Activated T-cell treated with anti-CD3 and anti-CD28 coated beads, Interleukin-2, amount 50 U/mL, for 72 hours (primary cell): ENCODE measurements around the gene SCAMP5. TPM values are rescaled to one million over a fixed set of nuclear protein-coding genes. Genes with fewer than 3 reads are reported as not detected.
A peak's percentile ranks its signal among the peaks of the same experiment; 100 is the strongest.

ENCODE experiments used
- ATAC-seq, 2 donors: fragments of 150-1000 bp; cut with Tn5 transposase; replicated peaks in 1 of 2; 2 replicates each; pipeline ENCODE4 v1.10.0; 2021; ENCODE audit warnings: moderate library complexity in 2 of 2, mild to moderate bottlenecking in 1 of 2
- DNase-seq, 2 donors: peaks; one replicate each; pipeline ENCODE4 v3.0.0; 2021 to 2022; ENCODE audit warnings: mixed read lengths in 1 of 2
- H3K27ac Mint-ChIP-seq: one replicate; pipeline ENCODE4 v1.8.0; 2022; ENCODE audit warnings: mild to moderate bottlenecking, moderate library complexity, mixed read lengths
- H3K27me3 Mint-ChIP-seq: one replicate; pipeline ENCODE4 v1.8.0; 2022; ENCODE audit warnings: low read depth, mixed read lengths
- H3K36me3 Mint-ChIP-seq, 2 donors: one replicate each; pipeline ENCODE4 v1.8.0; 2022; ENCODE audit warnings: mixed read lengths in 2 of 2, mild to moderate bottlenecking in 1 of 2; ENCODE audit not compliant: insufficient read depth in 2 of 2
- H3K4me1 Mint-ChIP-seq: one replicate; pipeline ENCODE4 v1.8.0; 2022; ENCODE audit warnings: low read depth, mixed read lengths
- H3K4me3 Mint-ChIP-seq, 2 donors: one replicate each; pipeline ENCODE4 v1.8.0; 2022; ENCODE audit warnings: mild to moderate bottlenecking in 2 of 2, mixed read lengths in 2 of 2, moderate library complexity in 2 of 2
- H3K9me3 Mint-ChIP-seq, 2 donors: one replicate each; pipeline ENCODE4 v1.8.0; 2022; ENCODE audit warnings: mixed read lengths in 2 of 2
- total RNA-seq, 2 donors: library from RNA; stranded (reverse); gene quantifications; one replicate each; pipeline ENCODE4 v1.2.3, GENCODE V29; 2022

Gene SCAMP5
- total RNA-seq, 2 donors from 2014 or later: 0.31 to 1.2 TPM

DNA sequence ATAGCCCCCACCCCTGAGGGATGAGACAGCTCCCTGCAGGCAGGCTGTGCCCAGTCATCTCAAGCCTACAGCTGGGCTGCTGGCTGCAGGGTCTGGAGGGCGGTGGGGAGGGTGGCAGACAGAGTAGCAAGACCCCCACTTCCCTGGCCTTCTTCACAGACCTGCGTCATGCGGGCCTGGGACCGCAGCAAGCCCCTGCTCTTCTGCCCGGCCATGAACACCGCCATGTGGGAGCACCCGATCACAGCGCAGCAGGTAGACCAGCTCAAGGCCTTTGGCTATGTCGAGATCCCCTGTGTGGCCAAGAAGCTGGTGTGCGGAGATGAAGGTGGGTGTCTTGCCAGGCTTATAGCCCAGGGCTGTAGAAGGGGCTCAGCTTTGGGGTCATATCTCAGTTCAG is 53.0 kb downstream of the SCAMP5 start:
- Mint-ChIP-seq H3K27ac (no peak overlapping the region), H3K36me3 (peaks cover 3 to 9% of the 10 kb centered on the region in 2 donors), H3K4me1 (peaks cover 46% of the 10 kb centered on the region), H3K9me3 (no peaks in the 10 kb centered on the region), H3K27me3 (no peaks in the 10 kb centered on the region), H3K4me3 (no peak overlapping the region)
- DNase-seq: no peak
- ATAC-seq: no peak

DNA sequence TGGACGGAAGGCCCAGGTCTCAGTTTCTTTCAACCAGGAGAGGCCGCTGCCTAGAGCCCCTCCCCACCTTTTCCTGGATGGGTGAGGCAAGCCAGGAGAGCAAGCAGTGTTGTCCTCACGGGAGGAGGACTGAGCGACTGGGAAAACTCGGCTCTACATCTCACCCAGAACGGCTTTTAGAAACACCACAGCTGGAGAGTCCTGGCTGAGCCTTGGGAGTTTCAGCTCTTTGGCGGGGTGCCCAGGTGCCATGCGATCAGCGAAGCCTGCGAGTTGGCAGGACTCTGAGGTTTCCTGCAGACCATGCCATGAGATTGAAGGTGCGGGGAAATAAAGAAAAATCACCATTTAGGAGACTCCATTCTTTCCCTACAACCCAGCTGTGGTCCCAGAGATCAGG is 54.0 kb downstream of the SCAMP5 start:
- H3K27me3 Mint-ChIP-seq: no peaks in the 10 kb centered on the region
- H3K9me3 Mint-ChIP-seq: no peaks in the 10 kb centered on the region
- peaks cover 3 to 9% of the 10 kb centered on the region in 2 donors for H3K36me3 Mint-ChIP-seq
- no peak overlapping the region for H3K27ac Mint-ChIP-seq
- DNase-seq: no peak
- no peak for ATAC-seq
- no peak overlapping the region for H3K4me3 Mint-ChIP-seq
- H3K4me1 Mint-ChIP-seq: peaks cover 36% of the 10 kb centered on the region

DNA sequence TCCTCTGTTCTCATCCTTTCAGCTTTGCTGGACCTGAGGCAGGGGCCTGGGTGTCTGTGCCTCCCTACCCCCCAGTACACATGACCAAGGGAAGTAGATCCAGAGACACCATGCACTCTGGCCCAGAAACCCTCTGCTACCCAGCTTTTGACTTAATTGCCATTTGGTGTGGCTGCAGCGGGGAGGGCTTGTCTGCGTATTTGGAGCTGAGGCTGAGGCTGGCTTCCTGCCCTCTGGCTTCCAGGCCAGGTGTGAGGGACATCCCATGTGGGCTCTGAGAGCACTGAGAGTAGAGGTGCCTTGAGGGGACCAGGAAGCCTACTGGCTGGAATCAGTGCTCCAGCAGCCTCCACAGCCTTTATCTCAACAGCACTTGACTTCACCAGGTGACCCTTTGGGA is 54.9 kb downstream of the SCAMP5 start:
- Mint-ChIP-seq H3K9me3 (no peaks in the 10 kb centered on the region), H3K4me3 (no peak overlapping the region), H3K36me3 (peaks cover 3 to 9% of the 10 kb centered on the region in 2 donors), H3K27ac (no peak overlapping the region), H3K4me1 (peaks cover 27% of the 10 kb centered on the region), H3K27me3 (no peaks in the 10 kb centered on the region)
- ATAC-seq: no peak
- DNase-seq: no peak

DNA sequence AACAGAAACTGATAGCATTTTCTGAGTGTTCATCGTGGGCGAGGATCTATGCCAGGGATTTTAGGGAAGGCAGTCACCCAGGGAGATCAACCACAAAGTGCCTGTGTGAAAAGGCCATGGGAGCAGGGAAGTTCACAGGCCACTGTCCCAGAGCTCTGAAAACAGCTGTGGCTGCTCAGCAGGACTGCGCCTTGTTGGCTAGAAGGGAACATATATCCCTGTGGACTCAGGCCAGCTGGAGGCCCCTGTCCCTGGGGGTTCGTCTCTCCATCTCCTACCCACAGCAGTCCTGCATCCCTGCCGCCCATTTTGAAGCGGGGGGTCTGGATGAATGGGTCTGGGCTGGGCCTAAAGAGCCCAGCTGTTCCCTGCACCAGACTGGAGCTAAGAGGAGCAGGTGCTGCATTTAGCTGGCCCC is 55.8 kb downstream of the SCAMP5 start:
- DNase-seq (no peak), ATAC-seq (no peak)
- Mint-ChIP-seq H3K9me3 (no peaks in the 10 kb centered on the region), H3K27ac (no peak overlapping the region), H3K36me3 (peaks cover 2 to 9% of the 10 kb centered on the region in 2 donors), H3K4me1 (peaks cover 18% of the 10 kb centered on the region), H3K4me3 (no peak overlapping the region), H3K27me3 (no peaks in the 10 kb centered on the region)

DNA sequence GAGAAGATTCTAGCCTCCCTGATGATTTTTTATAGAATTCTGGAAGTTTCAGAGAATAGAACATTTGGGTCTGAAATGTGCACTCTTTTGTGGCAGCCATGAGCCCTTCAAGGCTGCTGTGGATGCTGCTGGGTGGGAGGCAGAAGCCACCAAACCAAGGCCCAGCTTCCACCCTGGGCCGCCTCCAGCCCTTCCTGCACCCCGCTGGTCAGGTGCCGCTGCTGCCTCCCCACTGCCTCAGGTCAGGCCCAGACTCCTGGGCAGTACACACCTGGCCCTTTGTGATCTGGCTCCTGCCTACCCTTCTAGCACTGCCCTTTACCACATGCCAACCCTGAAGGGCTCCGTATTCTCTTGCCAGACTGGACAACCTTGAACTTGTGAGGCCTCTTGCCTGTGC is 56.3 kb downstream of the SCAMP5 start:
- H3K27ac Mint-ChIP-seq: no peak overlapping the region
- ATAC-seq (no peak), DNase-seq (no peak)
- H3K9me3 Mint-ChIP-seq: no peaks in the 10 kb centered on the region
- peaks cover 0 to 6% of the 10 kb centered on the region in 2 donors for H3K36me3 Mint-ChIP-seq
- no peaks in the 10 kb centered on the region for H3K27me3 Mint-ChIP-seq
- no peak overlapping the region for H3K4me3 Mint-ChIP-seq
- peaks cover 12% of the 10 kb centered on the region for H3K4me1 Mint-ChIP-seq

DNA sequence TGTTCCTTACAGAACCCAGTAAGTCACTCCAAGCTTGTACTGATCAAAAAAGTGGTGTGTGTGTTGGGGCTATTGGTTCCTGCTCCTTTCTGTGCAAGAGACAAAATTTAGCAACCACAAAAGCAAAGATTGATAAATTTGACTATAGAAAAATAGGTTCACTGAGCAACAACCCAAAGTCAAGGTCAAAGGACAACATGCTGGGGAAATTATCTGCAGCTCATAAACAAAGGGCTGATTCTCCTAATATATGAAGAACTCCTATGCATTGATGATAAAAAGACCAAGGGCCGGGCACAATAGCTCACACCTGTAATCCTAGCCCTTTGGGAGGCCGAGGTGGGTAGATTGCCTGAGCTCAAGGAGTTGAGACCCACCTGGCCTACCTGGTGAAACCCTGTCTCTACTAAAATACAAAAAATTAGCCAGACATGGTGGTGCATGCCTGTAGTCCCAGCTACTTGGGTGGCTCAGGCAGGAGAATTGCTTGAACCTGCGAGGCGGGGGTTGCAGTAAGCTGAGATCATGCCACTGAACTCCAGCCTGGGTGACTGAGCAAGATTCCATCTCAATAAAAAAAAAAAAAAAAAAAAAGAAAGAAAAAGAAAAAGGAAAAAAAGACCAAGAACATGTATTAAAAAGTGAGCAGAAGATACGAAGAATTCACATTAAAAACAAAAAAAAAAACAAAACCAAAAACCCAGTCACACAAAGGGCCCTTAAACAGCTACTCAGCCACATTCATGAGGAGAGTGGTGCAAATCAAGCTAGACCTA is 57.8 kb downstream of the SCAMP5 start:
- Mint-ChIP-seq H3K36me3 (peaks cover 0 to 6% of the 10 kb centered on the region in 2 donors), H3K27me3 (no peaks in the 10 kb centered on the region), H3K9me3 (no peaks in the 10 kb centered on the region), H3K27ac (no peak overlapping the region), H3K4me1 (no peaks in the 10 kb centered on the region), H3K4me3 (no peak overlapping the region)
- DNase-seq (no peak), ATAC-seq (no peak)

DNA sequence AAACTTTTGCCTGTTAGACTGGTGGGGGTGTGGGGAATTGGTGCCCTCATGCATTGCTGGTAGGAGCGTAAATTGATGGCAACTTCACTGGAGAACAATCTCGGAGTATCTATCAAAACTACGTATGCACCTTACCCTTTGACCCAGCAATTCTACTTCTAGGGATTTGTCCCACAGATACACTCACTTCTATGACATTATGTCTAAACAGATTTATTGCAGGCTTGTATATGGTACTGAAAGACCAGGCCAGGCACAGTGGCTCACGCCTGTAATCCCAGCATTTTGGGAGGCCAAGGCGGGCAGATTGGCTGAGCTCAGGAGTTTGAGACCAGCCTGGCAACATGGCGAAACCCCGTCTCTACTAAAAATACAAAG is 58.4 kb downstream of the SCAMP5 start:
- DNase-seq (no peak), ATAC-seq (no peak)
- H3K36me3 Mint-ChIP-seq: peaks cover 0 to 4% of the 10 kb centered on the region in 2 donors
- no peak overlapping the region for H3K4me3 Mint-ChIP-seq
- no peaks in the 10 kb centered on the region for H3K9me3 Mint-ChIP-seq
- no peaks in the 10 kb centered on the region for H3K4me1 Mint-ChIP-seq
- no peaks in the 10 kb centered on the region for H3K27me3 Mint-ChIP-seq
- no peak overlapping the region for H3K27ac Mint-ChIP-seq

DNA sequence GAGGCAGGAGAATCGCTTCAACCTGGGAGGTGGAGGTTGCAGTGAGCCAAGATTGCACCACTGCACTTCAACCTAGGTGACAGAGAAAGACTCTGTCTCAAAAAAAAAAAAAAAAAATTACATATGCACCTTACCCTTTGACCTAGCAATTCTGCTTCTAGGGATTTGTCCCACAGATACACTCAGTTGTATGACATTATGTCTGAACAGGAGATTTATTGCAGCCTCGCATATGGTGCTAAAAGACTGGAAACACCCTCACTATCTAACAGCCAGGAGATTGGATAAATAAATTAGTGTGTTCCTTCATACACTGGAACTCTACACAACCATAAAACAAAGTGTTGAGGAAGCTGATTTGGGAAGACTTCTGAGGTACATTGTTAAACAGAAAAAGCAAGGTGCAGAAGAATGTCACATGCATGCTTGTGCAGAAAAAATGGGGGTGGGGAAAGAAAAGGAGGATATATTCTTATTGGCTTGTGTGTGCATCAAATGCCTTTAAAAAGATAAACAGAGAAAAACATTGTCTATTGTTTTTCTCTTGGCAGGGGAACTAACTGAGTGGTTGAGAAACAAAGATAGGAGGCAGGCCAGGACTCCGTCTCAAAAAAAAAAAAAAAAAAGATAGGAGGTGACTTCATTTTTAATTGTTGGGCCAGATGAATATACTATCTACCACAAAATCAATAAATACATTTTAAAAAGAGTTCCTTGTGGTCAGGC is 59.0 kb downstream of the SCAMP5 start:
- DNase-seq: no peak
- no peaks in the 10 kb centered on the region for H3K27me3 Mint-ChIP-seq
- no peaks in the 10 kb centered on the region for H3K4me1 Mint-ChIP-seq
- H3K36me3 Mint-ChIP-seq: no peaks in the 10 kb centered on the region
- H3K9me3 Mint-ChIP-seq: no peaks in the 10 kb centered on the region
- peak overlapping the region; percentile 2 for H3K27ac Mint-ChIP-seq
- no peak for ATAC-seq
- H3K4me3 Mint-ChIP-seq: no peak overlapping the region

DNA sequence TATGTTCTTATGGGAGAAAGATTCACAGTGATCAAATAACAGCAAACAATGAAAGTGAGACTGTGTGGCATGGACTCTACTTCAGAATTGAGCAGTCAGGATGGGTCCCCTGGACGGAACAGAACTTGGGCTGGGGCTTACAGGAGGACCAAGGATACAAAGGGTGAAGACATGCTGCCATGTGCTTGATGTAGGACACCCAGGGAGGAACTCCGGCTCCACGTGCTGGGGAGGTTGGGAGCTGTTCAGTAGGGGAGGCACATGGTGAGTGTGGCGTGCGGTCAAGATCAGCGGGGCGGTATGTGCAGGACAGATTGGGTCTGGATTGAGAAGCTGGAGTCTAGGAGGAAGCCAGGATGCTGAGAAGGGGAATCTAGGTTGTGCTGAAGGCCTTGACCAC is 60.7 kb downstream of the SCAMP5 start:
- no peak overlapping the region for H3K4me3 Mint-ChIP-seq
- DNase-seq: no peak
- H3K9me3 Mint-ChIP-seq: no peaks in the 10 kb centered on the region
- H3K27me3 Mint-ChIP-seq: no peaks in the 10 kb centered on the region
- H3K4me1 Mint-ChIP-seq: peaks cover 1% of the 10 kb centered on the region
- H3K36me3 Mint-ChIP-seq: no peaks in the 10 kb centered on the region
- no peak for ATAC-seq
- no peak overlapping the region for H3K27ac Mint-ChIP-seq

DNA sequence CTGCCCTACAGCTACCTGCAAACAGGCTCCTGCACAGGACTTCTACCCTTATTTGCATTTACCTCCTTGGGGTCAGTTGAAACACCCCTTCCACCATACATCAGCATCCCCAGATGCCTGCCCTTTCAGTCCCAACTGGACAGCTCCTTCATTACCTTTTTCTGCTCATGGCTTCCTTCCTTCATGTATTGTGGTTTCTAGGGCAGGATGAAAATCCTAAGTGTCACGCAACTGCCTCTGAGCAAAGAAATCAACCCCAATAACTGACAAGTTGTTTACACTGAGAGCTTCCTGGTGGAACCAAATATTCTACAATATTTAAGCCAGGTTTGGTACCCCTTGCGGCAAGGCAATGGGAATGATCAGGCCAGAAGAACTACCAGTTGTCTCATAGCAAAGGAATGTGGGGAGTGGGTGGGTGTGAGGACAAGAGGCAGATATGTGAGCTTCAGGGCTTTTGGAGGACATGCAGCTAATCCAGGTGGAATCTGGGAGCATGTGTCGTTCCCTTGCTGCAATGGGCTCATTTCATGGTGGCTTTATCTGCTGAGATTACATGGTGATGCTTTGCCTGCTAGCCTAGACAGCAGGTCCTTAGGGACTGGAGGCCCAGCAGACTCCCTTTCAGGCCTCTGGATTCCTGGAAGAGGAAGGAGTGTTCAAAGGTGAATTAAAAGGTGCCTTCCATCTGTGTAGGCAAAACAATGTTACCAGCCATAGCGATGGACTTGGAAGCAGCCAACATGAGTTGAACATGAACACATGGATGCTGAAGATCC is 63.0 kb downstream of the SCAMP5 start:
- no peaks in the 10 kb centered on the region for H3K27me3 Mint-ChIP-seq
- no peak for DNase-seq

DNA sequence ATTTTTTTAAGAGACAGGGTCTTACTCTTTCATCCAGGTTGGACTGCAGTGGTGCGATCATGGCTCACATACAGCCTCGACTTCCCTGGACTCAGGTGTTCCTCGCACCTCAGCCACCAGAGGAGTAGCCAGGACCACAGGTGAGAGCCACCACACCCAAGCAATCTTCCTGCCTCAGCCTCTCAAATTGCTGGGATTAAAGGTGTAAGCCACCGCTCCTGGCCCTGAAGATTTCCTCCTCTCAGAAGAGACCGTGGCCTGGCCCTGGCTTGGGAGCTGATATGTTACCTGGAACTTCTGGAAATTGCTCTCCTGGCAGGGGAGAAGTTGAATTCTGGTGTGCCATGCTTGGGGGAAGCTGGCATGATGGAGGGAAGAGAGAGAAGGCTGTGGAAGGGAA is 64.2 kb downstream of the SCAMP5 start:
- no peaks in the 10 kb centered on the region for H3K9me3 Mint-ChIP-seq
- peaks cover 7% of the 10 kb centered on the region for H3K4me1 Mint-ChIP-seq
- no peak overlapping the region for H3K4me3 Mint-ChIP-seq
- H3K36me3 Mint-ChIP-seq: no peaks in the 10 kb centered on the region
- H3K27me3 Mint-ChIP-seq: no peaks in the 10 kb centered on the region
- no peak for ATAC-seq
- DNase-seq: no peak
- H3K27ac Mint-ChIP-seq: no peak overlapping the region

More for the DNA sequence above, 63.0 kb downstream of the SCAMP5 start:
- no peaks in the 10 kb centered on the region for H3K36me3 Mint-ChIP-seq
- H3K4me3 Mint-ChIP-seq: no peak overlapping the region
- H3K9me3 Mint-ChIP-seq: no peaks in the 10 kb centered on the region
- no peak for ATAC-seq
- H3K4me1 Mint-ChIP-seq: peaks cover 7% of the 10 kb centered on the region
- no peak overlapping the region for H3K27ac Mint-ChIP-seq

DNA sequence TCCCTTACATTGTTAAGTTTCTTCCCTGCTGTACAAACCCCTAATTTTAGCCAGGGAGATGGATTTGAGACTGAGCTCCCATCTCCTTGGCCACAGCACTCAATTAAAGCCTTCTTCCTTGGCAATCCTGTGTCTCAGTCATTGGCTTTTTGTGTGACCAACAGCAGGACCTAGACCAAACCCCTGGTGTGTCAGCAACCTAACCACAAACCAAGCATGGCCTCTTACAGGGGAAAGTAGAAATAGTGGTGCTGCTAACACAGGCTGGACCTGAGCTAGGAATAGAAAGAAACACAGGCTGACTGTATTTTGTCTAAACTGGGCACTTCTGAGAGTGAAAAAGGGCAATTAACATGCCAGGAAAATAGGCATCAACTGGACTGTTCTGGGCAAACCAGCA is 65.9 kb downstream of the SCAMP5 start:
- Mint-ChIP-seq H3K4me1 (peaks cover 17% of the 10 kb centered on the region), H3K4me3 (no peak overlapping the region), H3K27ac (no peak overlapping the region), H3K36me3 (peaks cover 5 to 7% of the 10 kb centered on the region in 2 donors), H3K9me3 (no peaks in the 10 kb centered on the region), H3K27me3 (no peaks in the 10 kb centered on the region)
- peak; percentile 85 to 88 for ATAC-seq
- DNase-seq: peak; percentile 28 to 33

DNA sequence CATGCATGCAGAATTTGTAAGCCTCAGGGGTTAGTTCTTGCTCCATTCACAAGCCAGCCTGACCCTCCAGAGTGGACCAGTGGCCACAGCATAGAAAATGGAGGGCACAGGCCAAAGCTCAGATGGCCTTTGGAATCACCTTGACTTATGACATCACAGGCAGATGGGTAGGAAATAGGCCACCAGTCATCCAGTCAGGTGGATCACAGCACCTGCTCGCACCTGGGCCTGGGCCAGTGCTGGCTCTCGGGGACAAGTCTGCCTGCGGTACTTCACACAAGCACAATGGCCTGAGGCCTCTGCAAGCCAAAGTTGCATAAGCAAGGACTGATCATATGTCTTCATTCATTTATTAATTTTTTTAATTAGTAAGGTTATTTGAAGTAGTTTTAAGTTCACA is 67.3 kb downstream of the SCAMP5 start:
- Mint-ChIP-seq H3K27ac (no peak overlapping the region), H3K9me3 (no peaks in the 10 kb centered on the region), H3K36me3 (peaks cover 7 to 9% of the 10 kb centered on the region in 2 donors), H3K27me3 (no peaks in the 10 kb centered on the region), H3K4me3 (no peak overlapping the region), H3K4me1 (peaks cover 31% of the 10 kb centered on the region)
- DNase-seq (no peak), ATAC-seq (no peak)
